A549 treated with ZK216348 at 1 μM for 4 hours (cell line): ENCODE data around the gene IL9R. TPM values are rescaled to one million over a fixed set of nuclear protein-coding genes. Genes with fewer than 3 reads are reported as not detected.

Source experiments
- total RNA-seq: library from RNA; stranded (reverse); fragments of 200-300 nt; extraction: Qiagen RNA extraction; gene quantifications from 5 replicates; pipeline ENCODE4 v1.2.3, GENCODE V29; 2022; ENCODE audit warnings: low read depth

Gene IL9R
- 0.07 to 0.36 TPM (median 0.20 TPM) in 3 of 5 replicates, not detected in the others for total RNA-seq

GRCh38 chrX:155997436-155997835 is at the start of gene IL9R:
Gene IL9R, plus strand, starts transcription at chrX:155997696. Its CDS starts 64 bp downstream, at chrX:155997760.

Other genes starting within 250 kb of the IL9R start
- gene VAMP7, start 116.4 kb upstream of the IL9R start, total RNA-seq = 21.1 to 36.3 TPM (median 29.9 TPM) in 5 replicates